GM21576 (cell line): ENCODE data around the gene SMIM14.
"Not testable (repeated sequence)": the region's sequence is repeated elsewhere in the genome, so short reads cannot be mapped to it uniquely, and the experiment has no call there.

Source experiments
- ATAC-seq: cut with Tn5 transposase; IDR thresholded peaks from one replicate; pipeline ENCODE4 v1.9.1; 2021; ENCODE audit warnings: mild to moderate bottlenecking, moderate library complexity; ENCODE audit not compliant: unreplicated experiment

The SMIM14 gene

GRCh38 chr4:39638354-39639239 lies at the start of gene SMIM14:
Gene SMIM14, minus strand, starts transcription at chr4:39638865. Its CDS starts 33,720 bp downstream, at chr4:39605145.
- peak; percentile 75 for ATAC-seq

GRCh38 chr4:39687014-39687413 lies 48.3 kb upstream of the SMIM14 start:
- no peak for ATAC-seq

GRCh38 chr4:39685990-39686389 lies 47.3 kb upstream of the SMIM14 start:
- ATAC-seq, result no peak

- ATAC-seq, result peak; percentile 72
Measured at GRCh38 chr4:39682138-39682537, 43.5 kb upstream of the SMIM14 start.

GRCh38 chr4:39681003-39681402 lies 42.3 kb upstream of the SMIM14 start:
- ATAC-seq, result not testable (repeated sequence)

- ATAC-seq, result not testable (repeated sequence)
Measured at GRCh38 chr4:39675681-39676080, 37.0 kb upstream of the SMIM14 start.

- ATAC-seq, result not testable (repeated sequence)
Measured at GRCh38 chr4:39670296-39670695, 31.6 kb upstream of the SMIM14 start.

- no peak for ATAC-seq
Measured at GRCh38 chr4:39668887-39669286, 30.2 kb upstream of the SMIM14 start.

- ATAC-seq, result no peak
Measured at GRCh38 chr4:39667706-39668105, 29.0 kb upstream of the SMIM14 start.

- ATAC-seq, result no peak
Measured at GRCh38 chr4:39664828-39665731, 26.4 kb upstream of the SMIM14 start.

GRCh38 chr4:39662683-39663082 lies 24.0 kb upstream of the SMIM14 start:
- ATAC-seq, result no peak

GRCh38 chr4:39660757-39661156 lies 22.1 kb upstream of the SMIM14 start:
- ATAC-seq, result no peak

- no peak for ATAC-seq
Measured at GRCh38 chr4:39660045-39660444, 21.4 kb upstream of the SMIM14 start.

- no peak for ATAC-seq
Measured at GRCh38 chr4:39658756-39659155, 20.1 kb upstream of the SMIM14 start.

GRCh38 chr4:39657465-39657864 lies 18.8 kb upstream of the SMIM14 start:
- peak; percentile 81 for ATAC-seq

- not testable (repeated sequence) for ATAC-seq
Measured at GRCh38 chr4:39656638-39657037, 18.0 kb upstream of the SMIM14 start.

- no peak for ATAC-seq
Measured at GRCh38 chr4:39655876-39656275, 17.2 kb upstream of the SMIM14 start.

- ATAC-seq, result no peak
Measured at GRCh38 chr4:39655211-39655610, 16.5 kb upstream of the SMIM14 start.

GRCh38 chr4:39651586-39651985 lies 12.9 kb upstream of the SMIM14 start:
- not testable (repeated sequence) for ATAC-seq

GRCh38 chr4:39649639-39650265 lies 11.1 kb upstream of the SMIM14 start:
- ATAC-seq, result no peak
